ENCODE measurements around the gene SPON1.
"Not testable (repeated sequence)": the region's sequence is repeated elsewhere in the genome, so short reads cannot be mapped to it uniquely, and the experiment has no call there.

The SPON1 gene

GRCh38 chr11:14079797-14080196 is 117.3 kb downstream of the SPON1 start:
- H3K27ac ChIP-seq, result no peak overlapping the region
- TF ChIP-seq CTCF (conservative IDR thresholded peaks at IDR 0.05), result no peak

- H3K27ac ChIP-seq, result no peak overlapping the region
- TF ChIP-seq CTCF (conservative IDR thresholded peaks at IDR 0.05), result no peak
Measured at GRCh38 chr11:14081581-14082231, 119.2 kb downstream of the SPON1 start.

GRCh38 chr11:14082338-14082737 is 119.8 kb downstream of the SPON1 start:
- H3K27ac ChIP-seq, result no peak overlapping the region
- no peak for TF ChIP-seq CTCF (conservative IDR thresholded peaks at IDR 0.05)

GRCh38 chr11:14088861-14089260 is 126.3 kb downstream of the SPON1 start:
- H3K27ac ChIP-seq, result peak overlapping the region; percentile 23; the same call in 1 of the 2 replicates

GRCh38 chr11:14089690-14090462 is 127.4 kb downstream of the SPON1 start:
- peak overlapping the region; percentile 23; the same call in 1 of the 2 replicates for H3K27ac ChIP-seq
- TF ChIP-seq CTCF (conservative IDR thresholded peaks at IDR 0.05), result no peak

- not testable (repeated sequence) for H3K27ac ChIP-seq
Measured at GRCh38 chr11:14090631-14091030, 128.1 kb downstream of the SPON1 start.

GRCh38 chr11:14093065-14093464 is 130.5 kb downstream of the SPON1 start:
- TF ChIP-seq CTCF (conservative IDR thresholded peaks at IDR 0.05), result no peak
- H3K27ac ChIP-seq, result no peak overlapping the region

GRCh38 chr11:14094481-14095037 is 132.0 kb downstream of the SPON1 start:
- H3K27ac ChIP-seq, result no peak overlapping the region
- TF ChIP-seq CTCF (conservative IDR thresholded peaks at IDR 0.05), result no peak

All from VCaP (cell line).